IPS-15b (cell line): ENCODE data around the gene CLTA.

Experiments
- H3K27me3 ChIP-seq: one replicate; pipeline ENCODE4 v1.6.1; 2013; ENCODE audit warnings: low read length; ENCODE audit not compliant: control insufficient read depth, insufficient read depth
- H3K36me3 ChIP-seq: one replicate; pipeline ENCODE4 v1.6.1; 2013; ENCODE audit warnings: low read length; ENCODE audit not compliant: control insufficient read depth, insufficient read depth
- H3K4me1 ChIP-seq: one replicate; pipeline ENCODE4 v1.6.1; 2013; ENCODE audit warnings: mild to moderate bottlenecking, low read length; ENCODE audit not compliant: control insufficient read depth, insufficient read depth
- H3K4me3 ChIP-seq: one replicate; pipeline ENCODE4 v1.5.1; 2013; ENCODE audit warnings: low read depth, low read length
- H3K9ac ChIP-seq: one replicate; pipeline ENCODE4 v1.6.1; 2013; ENCODE audit warnings: low read depth, mild to moderate bottlenecking, low read length
- H3K9me3 ChIP-seq: one replicate; pipeline ENCODE4 v1.6.1; 2013; ENCODE audit warnings: mild to moderate bottlenecking, low read length; ENCODE audit not compliant: control insufficient read depth, insufficient read depth

CLTA gene, protein sequence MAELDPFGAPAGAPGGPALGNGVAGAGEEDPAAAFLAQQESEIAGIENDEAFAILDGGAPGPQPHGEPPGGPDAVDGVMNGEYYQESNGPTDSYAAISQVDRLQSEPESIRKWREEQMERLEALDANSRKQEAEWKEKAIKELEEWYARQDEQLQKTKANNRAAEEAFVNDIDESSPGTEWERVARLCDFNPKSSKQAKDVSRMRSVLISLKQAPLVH

DNA sequence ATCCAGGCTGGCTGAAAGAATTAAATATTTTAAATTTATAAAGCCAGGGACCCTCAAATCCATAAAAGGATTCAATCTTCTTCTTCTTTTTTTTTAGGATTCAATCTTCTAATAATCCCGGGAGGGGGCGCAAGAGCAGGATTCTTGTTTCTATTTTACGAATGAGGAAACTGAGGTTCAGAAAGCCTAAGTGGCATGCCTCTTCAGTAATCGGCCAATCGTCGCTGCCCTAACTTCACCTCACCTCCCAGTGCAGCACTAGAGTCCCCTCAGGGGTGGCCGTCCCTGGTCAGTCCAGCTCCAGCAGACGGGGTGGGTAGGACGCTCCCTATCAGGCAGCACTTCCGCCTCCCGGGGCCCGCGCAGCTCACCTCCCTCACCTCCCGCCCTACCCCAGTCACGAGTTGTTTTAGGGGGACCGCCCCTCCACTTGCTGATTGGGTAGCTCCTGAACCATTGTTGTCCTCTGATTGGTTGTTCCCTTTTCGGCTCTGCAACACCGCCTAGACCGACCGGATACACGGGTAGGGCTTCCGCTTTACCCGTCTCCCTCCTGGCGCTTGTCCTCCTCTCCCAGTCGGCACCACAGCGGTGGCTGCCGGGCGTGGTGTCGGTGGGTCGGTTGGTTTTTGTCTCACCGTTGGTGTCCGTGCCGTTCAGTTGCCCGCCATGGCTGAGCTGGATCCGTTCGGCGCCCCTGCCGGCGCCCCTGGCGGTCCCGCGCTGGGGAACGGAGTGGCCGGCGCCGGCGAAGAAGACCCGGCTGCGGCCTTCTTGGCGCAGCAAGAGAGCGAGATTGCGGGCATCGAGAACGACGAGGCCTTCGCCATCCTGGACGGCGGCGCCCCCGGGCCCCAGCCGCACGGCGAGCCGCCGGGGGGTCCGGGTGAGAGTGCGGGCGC is at the start of gene CLTA:
CLTA (plus strand) TSS at position 534 of the 902 bp plus-strand sequence; CDS start at position 670, 136 bp downstream.
- H3K4me1 ChIP-seq, result peaks cover 13% of the 10 kb centered on the region
- H3K9ac ChIP-seq, result peak within 1 kb of the TSS; percentile 95
- no peaks in the 10 kb centered on the region for H3K9me3 ChIP-seq
- no peaks in the 10 kb centered on the region for H3K36me3 ChIP-seq
- no peaks in the 10 kb centered on the region for H3K27me3 ChIP-seq
- peak within 1 kb of the TSS; percentile 96 for H3K4me3 ChIP-seq

DNA sequence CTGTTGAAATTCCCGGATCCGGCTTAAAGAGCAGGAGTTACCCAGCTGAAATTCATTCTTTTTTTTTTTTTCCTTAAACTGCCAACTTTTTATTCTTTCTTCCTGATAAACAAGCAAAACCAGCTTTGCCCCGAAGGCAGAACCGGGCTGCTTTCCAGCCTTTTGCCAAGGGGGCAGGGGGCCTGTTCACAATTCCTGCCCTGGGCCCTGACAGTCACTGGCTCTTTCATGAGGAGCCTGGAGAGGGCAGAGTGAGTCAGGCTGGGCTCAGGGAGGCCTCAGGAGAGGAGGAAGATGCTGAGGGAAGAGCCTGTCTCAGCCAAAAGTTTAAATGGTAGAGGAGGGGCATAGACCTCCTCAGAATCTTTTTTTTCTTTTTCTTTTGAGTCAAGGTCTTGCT is 49.4 kb upstream of the CLTA start:
- H3K4me1 ChIP-seq, result peaks cover 8% of the 10 kb centered on the region
- H3K36me3 ChIP-seq, result no peaks in the 10 kb centered on the region
- H3K9me3 ChIP-seq, result no peaks in the 10 kb centered on the region
- H3K4me3 ChIP-seq, result no peak overlapping the region
- peaks cover 32% of the 10 kb centered on the region for H3K27me3 ChIP-seq
- H3K9ac ChIP-seq, result no peak overlapping the region

DNA sequence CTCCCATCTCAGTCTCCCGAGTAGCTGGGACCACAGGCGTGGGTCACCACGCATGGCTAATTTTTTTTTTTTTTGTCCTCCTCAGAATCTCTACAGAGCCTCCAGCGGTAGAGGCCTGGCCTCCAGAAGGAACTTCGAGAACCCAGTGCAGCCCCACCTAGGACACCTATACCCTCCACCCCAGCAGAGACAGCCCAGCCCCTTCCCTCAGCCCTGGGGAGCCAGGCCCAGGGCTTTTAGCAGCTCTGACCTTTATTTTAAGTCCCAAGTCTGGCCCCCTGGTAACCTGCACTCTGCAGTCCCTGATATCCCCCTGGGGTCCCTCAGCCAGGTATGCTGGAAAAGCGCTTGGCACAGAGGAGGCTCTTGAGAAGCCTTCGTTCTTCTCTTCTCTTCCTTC is 49.0 kb upstream of the CLTA start:
- Histone ChIP-seq H3K9ac (no peak overlapping the region), H3K27me3 (peaks cover 32% of the 10 kb centered on the region), H3K36me3 (no peaks in the 10 kb centered on the region), H3K4me1 (peaks cover 8% of the 10 kb centered on the region), H3K4me3 (no peak overlapping the region), H3K9me3 (no peaks in the 10 kb centered on the region)

DNA sequence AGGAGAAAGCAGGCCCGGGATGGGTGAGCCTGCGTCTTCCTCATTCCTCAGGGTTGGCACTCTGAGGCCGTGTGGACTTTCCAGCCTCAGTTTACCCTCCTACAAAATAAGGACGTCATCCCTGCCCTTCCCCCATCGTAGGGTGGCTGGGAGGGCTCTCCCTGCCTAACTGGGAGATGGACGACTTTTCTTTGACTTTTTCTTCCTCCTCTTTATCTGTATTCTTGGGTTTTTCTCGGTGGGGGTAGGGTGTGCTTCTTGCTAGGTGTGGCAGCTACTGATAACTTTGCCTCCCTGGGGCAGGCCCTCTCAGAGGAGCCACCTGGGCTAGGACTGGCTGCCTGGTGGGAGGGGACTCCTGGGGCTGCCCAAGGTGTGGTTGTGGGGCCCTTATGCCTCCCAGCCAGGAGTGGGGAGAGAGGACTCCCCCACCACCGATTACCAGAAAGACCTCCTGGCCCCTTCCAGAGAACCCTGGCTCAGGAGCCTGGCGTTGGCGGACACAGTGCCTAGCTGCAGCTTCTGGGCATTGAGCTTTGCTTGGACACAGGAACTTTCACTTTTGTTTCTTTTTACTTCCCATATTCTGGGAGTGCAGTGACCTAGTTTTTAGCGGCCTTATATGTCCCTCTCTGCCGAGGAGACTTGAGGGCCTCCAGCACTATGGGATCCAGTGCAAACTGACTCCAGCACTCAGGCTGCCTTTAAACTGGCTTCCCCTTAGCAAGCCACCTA is 48.0 kb upstream of the CLTA start:
- Histone ChIP-seq H3K4me1 (peaks cover 2% of the 10 kb centered on the region), H3K9ac (no peak overlapping the region), H3K36me3 (no peaks in the 10 kb centered on the region), H3K4me3 (no peak overlapping the region), H3K9me3 (no peaks in the 10 kb centered on the region), H3K27me3 (peaks cover 23% of the 10 kb centered on the region)

DNA sequence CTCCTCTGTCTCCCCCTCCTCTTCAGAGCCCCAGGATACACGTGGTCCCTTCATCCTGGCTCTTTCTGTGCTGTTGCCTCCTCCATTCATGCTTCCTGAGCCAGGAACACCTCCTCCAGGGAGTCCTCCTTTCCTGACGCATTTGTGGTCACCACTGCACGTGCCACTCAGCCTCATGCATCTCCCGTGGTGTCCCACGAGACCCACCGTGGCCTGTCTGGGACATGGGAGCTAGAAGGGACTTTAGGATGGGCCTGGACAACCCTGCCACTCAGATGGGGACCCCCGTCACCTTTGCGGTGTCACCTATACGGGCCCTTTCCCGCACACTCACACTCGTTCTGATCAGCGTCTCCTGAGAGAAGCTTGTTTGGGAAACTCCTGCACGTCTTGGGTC is 47.5 kb upstream of the CLTA start:
- Histone ChIP-seq H3K9me3 (no peaks in the 10 kb centered on the region), H3K9ac (no peak overlapping the region), H3K4me1 (no peaks in the 10 kb centered on the region), H3K27me3 (peaks cover 18% of the 10 kb centered on the region), H3K4me3 (no peak overlapping the region), H3K36me3 (no peaks in the 10 kb centered on the region)

DNA sequence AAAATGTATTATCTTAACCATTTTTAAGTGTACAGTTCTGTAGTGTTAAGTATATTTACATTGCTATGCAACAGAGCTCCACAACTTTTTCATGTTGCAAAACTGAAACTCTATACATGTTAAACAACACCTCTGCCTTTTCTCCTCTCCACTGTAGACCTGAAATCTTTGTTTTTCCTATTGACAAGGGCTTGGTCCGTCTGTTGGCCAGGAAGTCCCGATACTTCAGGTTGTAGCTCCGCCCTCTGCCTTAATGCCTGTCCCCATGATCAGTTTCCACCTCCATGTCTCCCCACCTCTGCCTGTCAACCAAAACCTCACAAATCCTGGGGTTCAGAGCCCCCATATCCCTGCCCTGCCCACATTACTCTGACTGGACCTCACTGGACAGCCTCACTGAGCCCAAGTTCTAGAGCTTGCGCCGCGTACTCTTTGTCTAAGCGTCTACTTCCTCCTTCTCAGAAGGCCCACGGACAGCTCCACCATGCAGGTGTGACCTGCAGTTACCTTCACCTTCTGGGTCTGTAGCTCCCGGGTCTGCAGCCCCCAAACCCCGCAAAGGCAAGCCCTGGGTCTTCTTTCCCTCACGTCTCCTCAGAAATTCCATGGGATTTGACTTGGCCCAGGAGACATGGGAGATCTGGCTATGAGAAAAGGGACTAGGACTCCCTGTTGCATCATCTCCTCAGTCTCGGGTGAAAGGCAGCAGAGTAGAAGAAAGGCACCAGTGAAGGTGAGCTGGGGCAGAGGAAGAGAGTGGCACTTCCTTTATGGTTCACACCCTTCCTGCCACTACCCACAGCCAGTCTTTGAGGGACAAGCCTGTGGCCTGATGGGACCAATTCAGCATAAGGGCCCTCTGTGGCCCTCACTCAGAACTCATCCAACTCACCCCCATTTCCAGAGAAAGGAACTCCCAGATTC is 46.1 kb upstream of the CLTA start:
- Histone ChIP-seq H3K9ac (no peak overlapping the region), H3K36me3 (no peaks in the 10 kb centered on the region), H3K4me1 (no peaks in the 10 kb centered on the region), H3K27me3 (peaks cover 5% of the 10 kb centered on the region), H3K4me3 (no peak overlapping the region), H3K9me3 (no peaks in the 10 kb centered on the region)

DNA sequence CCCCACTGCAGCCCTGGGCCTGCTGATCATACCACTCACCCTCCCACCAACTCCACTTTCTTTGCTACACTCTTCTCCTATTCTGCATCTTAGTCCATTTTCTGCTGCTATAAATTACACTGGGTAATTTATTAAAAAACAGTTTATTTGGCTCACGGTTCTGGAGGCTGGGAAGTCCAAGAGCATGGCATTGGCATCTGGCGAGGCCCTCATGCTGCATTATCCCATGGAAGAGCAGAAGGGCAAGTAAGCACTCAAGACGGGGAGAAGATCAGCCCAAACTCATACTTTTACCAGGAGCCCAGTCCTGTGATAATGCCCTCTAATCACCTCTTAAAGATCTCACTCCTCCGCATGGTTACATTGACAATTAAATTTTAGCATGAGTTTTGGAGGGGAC is 44.8 kb upstream of the CLTA start:
- H3K4me1 ChIP-seq, result no peaks in the 10 kb centered on the region
- H3K27me3 ChIP-seq, result no peaks in the 10 kb centered on the region
- H3K9ac ChIP-seq, result no peak overlapping the region
- H3K9me3 ChIP-seq, result no peaks in the 10 kb centered on the region
- H3K36me3 ChIP-seq, result no peaks in the 10 kb centered on the region
- H3K4me3 ChIP-seq, result no peak overlapping the region

DNA sequence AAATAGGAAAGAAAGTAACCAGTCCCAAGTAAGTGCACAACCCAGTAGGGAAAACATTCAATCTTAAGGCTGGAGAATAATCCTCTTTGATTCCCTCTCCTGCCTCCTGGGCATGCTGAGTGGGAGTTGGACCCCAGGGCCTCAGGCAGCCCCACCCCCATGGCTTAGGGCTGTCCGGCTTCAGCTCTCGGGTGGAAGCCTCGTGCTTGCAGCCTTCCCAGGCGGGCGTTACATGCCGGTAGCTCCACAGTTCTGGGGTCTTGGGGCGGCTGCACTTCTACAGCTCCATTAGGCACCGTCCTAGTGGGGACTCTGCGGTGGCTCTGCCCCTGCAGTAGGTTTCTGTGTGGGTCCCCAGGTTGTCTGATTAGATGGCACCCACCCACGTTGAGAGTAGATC is 44.1 kb upstream of the CLTA start:
- no peak overlapping the region for H3K9ac ChIP-seq
- H3K9me3 ChIP-seq, result no peaks in the 10 kb centered on the region
- H3K27me3 ChIP-seq, result no peaks in the 10 kb centered on the region
- H3K4me1 ChIP-seq, result no peaks in the 10 kb centered on the region
- H3K36me3 ChIP-seq, result no peaks in the 10 kb centered on the region
- no peak overlapping the region for H3K4me3 ChIP-seq

DNA sequence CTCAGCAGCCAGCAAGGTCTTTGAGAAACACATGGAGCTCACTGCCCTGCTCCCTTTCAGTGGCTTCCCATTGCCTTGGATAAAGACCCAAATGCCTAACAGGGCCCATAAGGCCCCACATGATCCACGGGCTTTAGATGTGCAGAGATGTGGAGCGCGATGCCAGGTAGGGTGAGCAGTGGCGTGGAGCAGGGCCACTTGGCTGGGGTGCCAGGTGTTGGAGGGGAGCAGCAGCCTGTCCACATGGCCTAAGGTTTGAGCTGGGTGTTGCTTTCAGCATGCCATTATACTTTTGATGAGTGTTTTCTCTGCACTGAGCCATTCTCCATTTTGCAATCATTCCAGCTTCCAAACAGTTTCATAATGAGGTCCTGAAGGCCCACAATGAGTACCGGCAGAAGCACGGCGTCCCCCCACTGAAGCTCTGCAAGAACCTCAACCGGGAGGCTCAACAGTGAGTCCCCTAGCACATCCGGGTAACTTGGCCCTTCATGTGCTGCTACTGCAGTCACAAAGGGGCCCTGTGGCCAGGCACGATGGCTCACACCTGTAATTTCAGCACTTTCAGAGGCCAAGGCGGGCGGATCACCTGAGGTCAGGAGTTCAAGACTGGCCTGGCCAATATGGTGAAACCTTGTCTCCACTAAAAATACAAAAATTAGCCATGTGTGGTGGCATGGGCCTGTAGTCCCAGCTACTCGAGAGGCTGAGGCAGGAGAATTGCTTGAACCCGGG is 43.1 kb upstream of the CLTA start:
- Histone ChIP-seq H3K4me1 (no peaks in the 10 kb centered on the region), H3K36me3 (no peaks in the 10 kb centered on the region), H3K9me3 (no peaks in the 10 kb centered on the region), H3K4me3 (no peak overlapping the region), H3K9ac (no peak overlapping the region), H3K27me3 (no peaks in the 10 kb centered on the region)

DNA sequence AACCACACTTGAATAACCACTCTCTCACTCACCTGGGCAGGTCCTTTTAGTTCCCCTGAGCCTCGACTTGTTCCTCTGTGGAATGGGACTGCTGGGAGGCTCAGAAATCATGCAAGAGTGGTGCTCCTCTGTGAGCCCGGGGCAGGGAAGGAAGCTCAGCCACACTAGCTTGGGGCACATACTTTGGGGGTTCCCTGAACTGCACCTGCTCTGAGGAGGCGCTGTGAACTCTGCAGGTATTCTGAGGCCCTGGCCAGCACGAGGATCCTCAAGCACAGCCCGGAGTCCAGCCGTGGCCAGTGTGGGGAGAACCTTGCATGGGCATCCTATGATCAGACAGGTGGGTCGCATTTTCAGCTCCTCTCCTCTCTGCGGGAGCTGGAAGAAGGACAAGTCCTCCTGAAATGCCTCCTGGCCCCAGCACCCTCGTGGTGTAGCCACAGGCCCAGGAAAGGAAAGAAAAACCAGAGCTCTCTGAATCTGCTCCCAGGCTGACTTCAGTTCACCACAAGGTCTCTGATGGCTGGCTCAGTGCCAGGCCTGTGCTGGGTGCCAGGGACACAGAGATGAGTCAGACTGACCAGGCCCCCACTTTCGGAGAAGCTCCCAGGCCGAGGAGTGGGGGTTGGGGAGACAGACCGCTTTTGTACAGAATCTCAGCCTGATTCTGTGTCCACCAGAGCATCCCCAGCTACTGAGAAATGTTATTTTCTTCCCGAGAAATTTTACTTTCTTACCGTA is 42.2 kb upstream of the CLTA start:
- Histone ChIP-seq H3K27me3 (no peaks in the 10 kb centered on the region), H3K36me3 (no peaks in the 10 kb centered on the region), H3K9me3 (no peaks in the 10 kb centered on the region), H3K4me1 (no peaks in the 10 kb centered on the region), H3K4me3 (no peak overlapping the region), H3K9ac (no peak overlapping the region)
